NAMALWA (cell line): ENCODE measurements around the gene HPD.
"Not testable (repeated sequence)": the region's sequence is repeated elsewhere in the genome, so short reads cannot be mapped to it uniquely, and the experiment has no call there.

Experiments used
- DNase-seq: peaks from one replicate; pipeline ENCODE4 v3.0.0-alpha.2; 2015; ENCODE audit warnings: low spot score

Gene HPD

GRCh38 chr12:121858662-121859572, at the start of gene HPD:
Gene HPD, minus strand, starts transcription at chr12:121858859. Its CDS starts 36 bp downstream, at chr12:121858823.
- DNase-seq = no peak

GRCh38 chr12:121905746-121906145, 47.1 kb upstream of the HPD start:
- no peak for DNase-seq

GRCh38 chr12:121903202-121903601, 44.5 kb upstream of the HPD start:
- DNase-seq = peak; percentile 41

DNA sequence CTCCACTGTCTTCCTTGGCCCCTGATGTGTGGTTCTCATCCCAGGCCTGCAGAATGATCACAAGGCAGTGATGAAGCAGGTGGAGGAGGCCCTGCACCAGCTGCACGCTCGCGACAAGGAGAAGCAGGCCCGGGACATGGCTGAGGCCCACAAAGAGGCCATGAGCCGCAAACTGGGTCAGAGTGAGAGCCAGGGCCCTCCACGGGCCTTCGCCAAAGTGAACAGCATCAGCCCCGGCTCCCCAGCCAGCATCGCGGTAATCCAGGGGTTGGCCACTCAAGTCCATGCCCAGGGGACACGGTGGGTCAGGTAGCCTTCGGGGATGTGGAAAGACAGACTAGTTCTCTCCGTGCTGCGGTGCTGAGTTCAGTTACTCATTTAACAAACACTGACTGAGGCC, 40.9 kb upstream of the HPD start:
- DNase-seq = no peak

- no peak for DNase-seq
Observed at GRCh38 chr12:121898287-121898686, 39.6 kb upstream of the HPD start.

- peak; percentile 55 for DNase-seq
Observed at GRCh38 chr12:121894633-121895032, 36.0 kb upstream of the HPD start.

DNA sequence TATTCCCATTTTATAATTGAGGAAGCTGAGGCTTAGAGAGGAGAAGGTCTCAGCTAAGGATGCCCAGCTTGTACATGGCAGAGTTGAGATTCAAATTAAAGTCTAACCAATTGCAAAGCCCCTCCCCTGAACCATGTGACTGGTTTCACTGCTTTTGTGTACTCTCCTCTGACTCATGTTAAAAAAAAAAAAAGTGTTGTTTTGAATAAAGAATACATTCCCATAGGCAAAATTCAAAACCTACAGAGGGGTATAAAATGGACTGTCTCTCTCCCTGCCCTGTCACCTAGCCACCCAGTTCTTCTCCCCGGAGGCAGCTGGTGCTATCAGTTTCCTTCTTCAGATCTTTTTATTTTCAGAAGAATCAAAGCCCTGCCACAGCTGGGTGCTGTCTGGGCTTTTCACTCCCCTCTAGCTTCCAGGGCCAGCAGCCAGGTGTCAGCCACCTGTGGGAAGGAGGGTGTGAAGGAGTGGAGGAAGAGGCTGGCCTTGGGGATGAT, 35.4 kb upstream of the HPD start:
- DNase-seq = peak; percentile 30

DNA sequence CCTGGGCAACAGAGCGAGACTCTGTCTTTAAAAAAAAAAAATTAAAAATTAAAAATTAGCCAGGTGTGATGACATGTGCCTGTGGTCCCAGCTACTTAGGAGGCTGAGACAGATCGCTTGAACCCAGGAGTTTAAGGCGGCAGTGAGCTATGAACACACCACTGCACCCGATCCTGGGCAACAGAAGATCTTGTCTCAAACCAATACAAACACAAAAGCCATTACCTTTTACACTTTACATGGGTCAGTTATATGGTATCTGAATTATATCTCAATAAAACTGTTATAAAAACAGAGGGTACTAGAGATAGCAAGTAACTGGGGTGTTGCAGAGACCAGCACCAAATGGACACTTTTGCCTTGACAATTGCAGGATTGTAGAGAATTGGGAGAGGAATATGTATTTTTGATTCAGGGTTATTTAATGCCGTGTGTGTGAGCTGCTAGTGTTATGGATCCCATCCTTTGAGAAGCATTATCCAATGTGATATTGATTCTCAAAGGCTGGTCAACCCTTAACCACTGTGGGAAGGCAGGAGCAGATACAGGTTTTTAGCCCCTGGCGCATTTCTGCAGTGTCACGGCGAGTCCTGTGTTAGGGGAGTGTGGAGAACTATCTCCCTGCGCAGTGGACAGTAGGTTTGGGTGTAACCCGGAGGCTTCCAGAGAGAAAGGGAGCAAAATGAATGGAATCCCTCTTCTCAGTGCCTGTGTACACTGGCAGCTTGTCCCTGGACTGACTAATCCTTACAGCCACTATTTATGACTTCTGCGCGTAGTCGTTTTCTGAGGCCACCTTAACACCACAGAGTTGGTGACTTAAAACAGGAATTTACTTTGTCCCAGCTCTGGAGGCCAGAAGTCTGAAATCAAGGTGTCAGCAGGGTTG, 34.3 kb upstream of the HPD start:
- DNase-seq = no peak

DNA sequence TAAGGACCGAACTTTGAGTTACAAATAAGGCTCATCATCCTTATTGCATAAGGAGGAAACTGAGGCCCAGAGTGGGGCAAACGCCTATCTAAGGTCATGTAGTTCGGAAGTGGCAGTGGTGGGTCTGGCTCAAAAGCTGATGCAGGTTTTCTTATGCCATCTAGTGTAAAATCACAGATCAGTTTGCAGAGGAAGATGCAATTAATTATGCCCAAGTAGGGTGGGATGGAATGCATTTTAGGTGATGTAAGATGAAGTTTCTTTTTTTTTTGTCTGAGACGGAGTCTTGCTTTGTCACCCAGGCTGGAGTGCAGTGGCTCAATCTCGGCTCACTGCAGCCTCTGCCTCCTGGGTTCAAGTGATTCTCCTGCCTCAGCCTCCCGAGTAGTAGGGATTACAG, 31.0 kb upstream of the HPD start:
- DNase-seq = peak; percentile 25

- no peak for DNase-seq
Observed at GRCh38 chr12:121889274-121889624, 30.6 kb upstream of the HPD start.

- DNase-seq = peak; percentile 98
Observed at GRCh38 chr12:121888478-121889273, 30.0 kb upstream of the HPD start, which contains the start of gene PSMD9. Gene PSMD9, plus strand, starts transcription at chr12:121888790. Its CDS starts 67 bp downstream, at chr12:121888857.

GRCh38 chr12:121888083-121888477, 29.4 kb upstream of the HPD start:
- no peak for DNase-seq

GRCh38 chr12:121885129-121885528, 26.5 kb upstream of the HPD start:
- not testable (repeated sequence) for DNase-seq

DNA sequence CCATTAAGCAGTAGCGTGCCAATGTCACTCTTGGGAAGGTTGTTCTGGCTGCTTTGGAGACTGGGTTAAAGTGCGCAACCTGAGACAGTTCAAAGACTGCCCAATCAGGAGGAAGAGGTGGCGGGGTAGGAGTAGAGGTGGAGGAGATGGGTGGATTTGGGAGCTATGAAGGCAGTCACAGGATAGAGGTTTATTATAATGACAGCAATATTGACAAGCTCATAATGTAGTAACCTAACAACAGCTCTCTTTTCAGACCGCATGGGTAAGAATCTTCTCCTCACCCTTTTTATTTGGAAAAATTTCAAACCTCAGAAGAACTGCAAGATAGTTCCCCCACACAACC, 24.6 kb upstream of the HPD start:
- DNase-seq = no peak

DNA sequence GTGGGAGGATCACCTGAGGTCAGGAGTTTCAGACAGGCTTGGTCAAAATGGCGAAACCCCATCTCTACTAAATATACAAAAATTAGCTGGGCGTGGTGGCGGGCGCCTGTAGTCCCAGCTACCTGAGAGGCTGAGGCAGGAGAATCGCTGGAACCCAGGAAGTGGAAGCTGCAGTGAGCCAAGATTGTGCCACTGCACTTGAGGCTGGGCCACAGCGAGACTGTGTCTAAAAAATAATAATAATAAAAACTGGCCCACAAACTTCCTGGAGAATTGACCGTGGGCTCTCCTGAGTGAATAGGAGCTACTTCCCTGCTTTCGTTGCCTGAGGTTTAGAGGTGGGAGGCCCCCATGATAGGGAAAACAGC, 17.4 kb upstream of the HPD start:
- not testable (repeated sequence) for DNase-seq

- DNase-seq = no peak
Observed at GRCh38 chr12:121875582-121875981, 16.9 kb upstream of the HPD start.

DNA sequence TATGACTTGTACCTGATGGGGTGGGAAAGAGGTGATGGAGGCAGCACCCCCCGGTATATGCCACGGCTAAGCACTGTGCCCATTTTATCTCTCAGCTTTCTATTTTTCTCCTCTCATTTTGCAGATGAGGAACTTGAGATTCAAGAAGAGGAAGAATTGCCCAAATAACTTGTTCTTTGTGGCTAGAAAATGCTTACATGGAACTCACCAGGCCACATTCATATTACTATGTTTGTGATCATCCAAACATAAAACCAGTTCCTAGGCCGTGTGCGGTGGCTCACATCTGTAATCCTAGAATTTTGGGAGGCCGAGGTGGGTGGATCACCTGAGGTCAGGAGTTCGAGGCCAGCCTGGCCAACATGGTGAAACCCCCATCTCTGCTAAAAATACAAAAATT, 15.4 kb upstream of the HPD start:
- DNase-seq = no peak

- no peak for DNase-seq
Observed at GRCh38 chr12:121873216-121873569, 14.5 kb upstream of the HPD start.

DNA sequence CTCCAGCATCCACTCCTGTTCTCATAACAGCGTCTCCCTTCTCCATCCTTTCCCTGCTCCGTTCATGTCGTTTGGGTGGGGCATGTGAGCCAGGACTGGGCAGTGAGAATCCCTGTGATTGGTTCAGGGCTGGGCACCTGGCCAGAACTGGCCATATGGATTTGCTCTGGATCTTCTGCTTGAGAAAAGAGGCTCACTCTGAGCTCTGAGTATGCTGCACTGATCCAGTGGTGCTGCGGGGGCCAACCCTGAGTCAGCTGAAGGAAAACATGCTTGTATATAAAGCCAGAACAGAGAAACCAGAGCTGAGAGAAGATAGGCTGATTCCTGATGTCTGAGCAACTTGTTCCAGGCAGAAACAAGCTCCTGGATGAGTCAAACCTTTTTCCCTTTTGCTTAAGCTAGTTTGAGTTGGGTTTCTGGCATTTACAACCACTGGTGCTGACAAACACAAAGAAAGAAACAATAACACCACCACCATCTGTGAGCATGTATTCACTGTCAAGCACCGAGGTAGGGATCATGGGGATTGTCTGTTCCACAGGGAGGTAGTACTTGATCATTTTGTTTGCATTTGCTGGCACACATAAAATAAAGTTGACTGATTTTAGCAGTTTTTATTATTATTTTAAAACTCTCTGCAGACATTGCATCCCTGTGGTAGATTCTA, 14.0 kb upstream of the HPD start:
- DNase-seq = no peak

- DNase-seq = no peak
Observed at GRCh38 chr12:121871467-121871866, 12.8 kb upstream of the HPD start.

GRCh38 chr12:121869229-121869628, 10.6 kb upstream of the HPD start:
- DNase-seq = not testable (repeated sequence)

GRCh38 chr12:121866331-121866730, 7.7 kb upstream of the HPD start:
- no peak for DNase-seq
